ENCODE data around the gene AHDC1.

Gene AHDC1

DNA sequence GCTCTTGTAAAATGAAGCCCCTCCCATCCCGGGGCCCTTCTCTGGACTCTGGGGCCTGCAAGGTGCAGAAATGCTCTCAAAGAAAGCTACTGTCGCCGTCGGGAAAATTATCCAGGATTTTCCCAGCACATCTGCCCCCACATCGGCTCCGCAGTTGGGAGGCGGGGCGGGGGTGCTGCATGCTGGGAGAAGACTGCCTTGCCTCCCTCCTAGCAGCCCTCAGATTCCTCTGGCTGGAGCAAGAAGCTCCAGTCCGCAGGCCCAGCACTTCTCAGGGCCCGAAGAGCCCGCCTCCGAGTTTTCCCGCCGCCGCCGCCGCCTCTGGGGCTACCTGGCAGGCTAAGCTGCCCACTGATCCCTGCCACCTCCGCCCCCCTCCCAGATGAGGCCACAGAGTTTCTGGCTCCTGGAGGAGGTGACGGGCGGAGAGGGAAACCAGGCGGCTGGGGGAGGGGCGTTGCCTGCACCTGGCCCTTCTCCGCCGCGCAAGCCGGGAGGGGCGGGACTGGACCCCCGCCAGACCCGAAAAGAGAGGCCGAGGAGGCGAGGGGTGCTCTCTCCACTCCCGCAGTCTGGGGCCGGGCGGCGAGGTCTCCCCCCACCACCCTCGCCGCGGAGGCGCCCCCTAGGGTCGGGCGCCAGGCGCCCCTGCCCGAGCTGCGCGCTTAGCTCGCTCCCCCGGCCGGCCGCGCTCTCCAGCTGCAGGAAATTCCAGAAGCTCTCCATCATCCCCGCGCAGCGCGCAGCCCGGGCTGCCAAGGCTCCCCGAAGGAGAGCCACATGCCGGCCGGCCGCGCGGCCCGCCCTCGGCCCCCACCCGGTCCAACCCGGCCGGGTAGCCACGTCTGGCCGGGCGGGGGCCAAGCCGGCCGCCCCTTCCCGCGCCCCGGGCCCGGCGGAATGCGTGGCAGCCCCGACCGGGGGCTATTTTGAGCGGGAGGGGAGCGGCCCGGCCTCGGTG is 28.8 kb downstream of the AHDC1 start:
- DNase-seq = peak; percentile 56

GRCh38 chr1:27574001-27574781 is 29.8 kb downstream of the AHDC1 start:
- DNase-seq = peak; percentile 46

GRCh38 chr1:27572679-27573426 is 31.1 kb downstream of the AHDC1 start:
- peak; percentile 48 for DNase-seq

DNA sequence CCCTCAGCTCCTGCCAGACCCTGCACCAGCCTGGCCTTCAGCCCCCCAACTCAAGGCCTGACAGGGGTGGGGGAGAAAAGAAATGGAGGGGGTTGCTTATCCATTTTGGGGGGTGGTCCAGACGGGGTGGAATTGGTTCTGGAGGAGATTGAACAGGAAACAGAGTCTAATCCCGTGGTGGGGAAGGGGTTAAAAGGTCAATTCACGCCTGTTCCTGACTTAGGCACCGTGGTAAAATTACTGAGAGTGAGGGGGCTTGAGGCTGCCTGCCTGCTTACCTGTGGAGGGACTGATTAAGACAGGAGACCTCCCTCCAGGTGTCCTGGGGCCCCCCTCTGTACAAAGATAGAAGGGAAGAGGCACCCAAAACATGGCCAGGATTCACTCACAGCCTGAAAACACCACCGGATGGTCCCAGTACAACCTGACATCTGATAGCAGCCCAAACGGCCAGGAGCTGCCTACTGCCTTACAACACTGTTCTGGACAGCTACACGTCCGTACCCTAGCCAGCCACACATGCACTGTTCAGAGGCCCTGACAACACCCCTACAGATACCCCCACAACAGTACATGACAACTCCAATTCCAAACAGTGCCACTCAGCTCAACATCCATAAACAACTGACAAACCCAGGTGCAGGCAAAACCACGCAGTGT is 31.8 kb downstream of the AHDC1 start:
- no peak for DNase-seq

DNA sequence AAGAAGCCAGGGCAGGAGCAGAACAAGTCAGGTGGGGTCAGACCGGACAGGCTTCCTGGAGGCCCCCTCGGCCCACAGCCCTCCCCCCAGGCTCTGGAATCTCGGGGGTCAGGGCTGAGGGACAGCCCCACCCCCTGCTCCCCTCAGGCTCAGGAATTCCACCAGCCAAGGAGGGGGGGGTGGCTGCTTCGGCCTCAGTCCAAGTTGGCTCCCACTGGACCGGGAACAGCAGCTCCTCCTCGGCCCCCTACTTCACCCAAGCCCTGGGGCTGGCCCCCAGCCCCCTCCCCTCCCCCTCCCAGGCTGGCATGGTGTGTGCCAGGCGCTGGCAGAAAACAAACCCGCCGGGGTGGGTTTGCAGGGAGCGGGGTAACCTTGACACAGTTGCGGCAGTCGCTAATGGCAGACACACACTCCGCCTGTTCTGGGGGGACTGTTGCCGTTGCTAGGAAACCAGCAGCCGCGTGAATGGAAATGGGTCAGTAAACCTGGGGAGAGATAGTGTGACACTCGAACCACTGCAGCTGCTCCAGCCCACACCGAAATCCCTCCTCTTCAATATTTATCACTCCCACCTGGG is 32.4 kb downstream of the AHDC1 start:
- DNase-seq = peak; percentile 38

GRCh38 chr1:27570784-27571183 is 33.2 kb downstream of the AHDC1 start:
- no peak for DNase-seq

- no peak for DNase-seq
These were observed 33.6 kb downstream of the AHDC1 start for GRCh38 chr1:27570356-27570755.

- DNase-seq = no peak
These were observed 34.2 kb downstream of the AHDC1 start for GRCh38 chr1:27569506-27570291.

- DNase-seq = no peak
These were observed 34.9 kb downstream of the AHDC1 start for GRCh38 chr1:27569088-27569460.

- peak; percentile 99 for DNase-seq
These were observed 35.5 kb downstream of the AHDC1 start for GRCh38 chr1:27568300-27569087.

DNA sequence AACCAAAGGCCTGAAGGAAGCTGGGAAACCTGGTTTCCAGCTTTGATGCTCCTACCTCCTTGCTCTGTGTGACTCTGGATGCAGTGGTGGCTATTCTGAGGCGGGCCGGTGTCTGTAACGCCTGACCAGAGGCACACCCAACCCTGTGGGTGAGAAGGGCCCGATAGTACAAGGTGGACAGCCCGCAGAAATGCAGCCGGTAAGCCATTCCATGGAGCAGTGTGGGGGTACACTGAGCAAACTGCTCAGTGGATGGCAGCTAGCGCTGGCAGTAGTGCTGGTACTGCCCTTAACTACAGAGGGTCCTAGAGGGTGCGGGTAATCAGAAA is 36.0 kb downstream of the AHDC1 start:
- DNase-seq = no peak

GRCh38 chr1:27567146-27567526 is 36.8 kb downstream of the AHDC1 start:
- no peak for DNase-seq

DNA sequence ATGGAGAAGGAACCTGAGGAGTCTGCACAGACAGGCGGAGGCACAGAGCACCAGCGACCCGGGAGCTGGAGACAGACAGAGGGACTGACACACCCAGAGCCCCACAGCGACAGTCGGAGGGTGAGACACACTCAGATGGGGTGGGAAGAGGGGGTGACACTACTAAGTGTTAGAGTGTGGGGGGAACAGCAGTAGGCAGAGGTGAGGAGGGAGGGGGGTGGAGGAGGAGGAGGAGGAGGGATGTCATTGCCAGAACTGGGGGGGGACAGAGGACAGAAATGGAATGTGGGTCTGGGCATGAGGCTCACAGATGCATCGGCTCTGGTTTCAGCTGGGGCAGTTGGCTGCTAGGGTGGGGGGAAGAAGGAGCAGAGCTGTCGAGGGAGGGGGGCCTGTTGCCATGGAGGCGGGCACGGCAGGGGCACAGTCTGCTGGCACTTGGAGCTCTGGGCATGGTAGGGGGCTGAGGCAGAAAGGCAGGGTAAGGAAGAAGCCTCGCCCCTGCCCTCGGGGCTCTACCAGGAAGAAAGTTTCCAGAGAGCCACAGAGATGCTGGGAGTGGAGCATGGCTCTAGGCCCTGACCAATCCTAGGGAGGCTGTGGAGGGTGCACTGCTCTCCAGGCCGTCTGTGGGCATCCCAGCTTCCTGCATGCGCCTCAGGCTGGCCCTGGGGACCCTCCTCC is 37.3 kb downstream of the AHDC1 start:
- DNase-seq = no peak

GRCh38 chr1:27564710-27565649 is 39.0 kb downstream of the AHDC1 start:
- DNase-seq = no peak

DNA sequence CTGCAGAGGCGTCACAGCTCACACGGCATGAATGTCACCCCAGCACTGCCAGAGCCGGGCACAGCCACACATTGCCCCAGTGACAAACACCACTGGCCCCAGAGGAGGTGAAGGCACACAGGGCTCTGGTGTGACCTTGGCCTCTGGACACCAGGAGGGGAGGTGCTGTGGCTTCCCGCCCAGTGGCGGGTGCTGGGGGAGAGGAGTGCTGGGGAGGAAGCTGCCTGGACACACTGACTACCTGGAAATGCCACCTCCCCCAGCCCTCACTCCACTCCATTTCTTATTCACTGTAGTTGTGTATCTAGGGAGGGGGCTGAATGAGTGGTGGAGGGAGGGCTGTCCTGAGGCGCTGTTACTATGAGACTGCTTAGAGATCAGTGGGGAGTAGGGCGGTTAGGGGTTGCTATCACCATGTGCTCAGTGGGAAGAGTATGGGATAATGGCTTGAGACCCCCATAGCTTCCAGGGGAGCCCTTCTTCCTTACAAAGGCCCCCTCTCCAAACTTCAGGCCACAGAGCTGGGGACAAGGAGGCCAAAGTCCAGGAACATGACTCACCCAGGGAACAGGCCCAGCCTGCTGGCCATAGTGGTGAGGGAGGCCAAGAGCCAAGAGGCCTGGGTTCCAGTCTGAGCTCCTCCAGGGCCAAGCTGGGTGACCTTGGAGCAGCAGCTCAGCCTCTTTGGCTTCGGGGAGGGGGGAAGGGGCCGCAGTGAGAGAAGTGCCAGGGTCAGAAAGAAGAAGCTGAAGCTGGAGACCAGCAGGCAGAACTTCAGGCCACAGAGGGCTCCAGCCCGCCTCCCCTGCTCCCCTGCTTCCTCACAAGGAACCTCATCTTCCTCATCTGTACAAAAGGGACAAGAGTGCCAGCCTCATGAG is 40.1 kb downstream of the AHDC1 start:
- peak; percentile 54 for DNase-seq

GRCh38 chr1:27563341-27563590 is 40.7 kb downstream of the AHDC1 start:
- DNase-seq = no peak

GRCh38 chr1:27562534-27563340 is 41.2 kb downstream of the AHDC1 start:
- peak; percentile 54 for DNase-seq
